ENCODE measurements around the gene UTF1.

The UTF1 gene, protein sequence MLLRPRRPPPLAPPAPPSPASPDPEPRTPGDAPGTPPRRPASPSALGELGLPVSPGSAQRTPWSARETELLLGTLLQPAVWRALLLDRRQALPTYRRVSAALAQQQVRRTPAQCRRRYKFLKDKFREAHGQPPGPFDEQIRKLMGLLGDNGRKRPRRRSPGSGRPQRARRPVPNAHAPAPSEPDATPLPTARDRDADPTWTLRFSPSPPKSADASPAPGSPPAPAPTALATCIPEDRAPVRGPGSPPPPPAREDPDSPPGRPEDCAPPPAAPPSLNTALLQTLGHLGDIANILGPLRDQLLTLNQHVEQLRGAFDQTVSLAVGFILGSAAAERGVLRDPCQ

DNA sequence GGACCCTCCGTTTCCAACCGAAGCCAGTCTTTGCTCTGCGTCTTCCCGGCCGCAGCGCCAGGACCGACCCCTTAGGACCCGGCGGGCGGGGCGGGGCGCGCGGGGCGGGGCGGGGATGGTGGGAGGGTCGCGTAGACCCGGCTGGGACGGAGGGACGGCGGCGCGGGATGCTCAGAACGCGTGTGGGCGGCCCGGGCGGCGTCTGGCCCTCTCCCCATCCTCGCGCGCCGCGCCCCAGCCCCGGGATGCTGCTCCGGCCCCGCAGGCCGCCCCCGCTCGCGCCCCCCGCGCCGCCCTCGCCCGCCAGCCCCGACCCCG is at the start of gene UTF1:
Gene UTF1, plus strand, starts transcription at position 174 of the 318 bp plus-strand sequence. Its CDS starts 72 bp downstream, at position 246.
- no peak for DNase-seq

GRCh38 chr10:133180965-133181639 is 48.9 kb upstream of the UTF1 start:
- no peak for DNase-seq

DNA sequence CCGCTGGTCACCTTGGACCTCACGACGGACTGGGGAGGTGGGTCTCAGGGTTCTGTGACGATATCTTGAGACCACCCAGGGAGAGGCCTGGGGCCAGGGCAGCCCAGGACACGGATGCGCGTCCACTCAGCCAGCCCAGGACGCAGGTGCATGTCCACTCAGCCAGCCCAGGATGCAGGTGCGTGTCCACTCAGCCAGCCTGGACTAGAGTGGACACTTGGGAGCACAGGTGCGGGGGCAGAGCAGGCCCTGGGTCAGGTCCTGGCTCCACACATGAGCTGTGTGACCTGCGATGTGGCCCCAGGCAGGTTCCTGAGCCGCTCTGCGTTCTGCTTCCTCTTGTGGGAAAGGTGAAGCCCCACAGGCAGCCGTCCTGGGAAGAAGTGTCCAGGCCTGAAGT is 47.8 kb upstream of the UTF1 start:
- no peak for DNase-seq

GRCh38 chr10:133182791-133183645 is 47.0 kb upstream of the UTF1 start:
- no peak for DNase-seq

- DNase-seq: no peak
These were observed 46.2 kb upstream of the UTF1 start for GRCh38 chr10:133183646-133184378.

GRCh38 chr10:133184591-133185244 is 45.3 kb upstream of the UTF1 start:
- no peak for DNase-seq

DNA sequence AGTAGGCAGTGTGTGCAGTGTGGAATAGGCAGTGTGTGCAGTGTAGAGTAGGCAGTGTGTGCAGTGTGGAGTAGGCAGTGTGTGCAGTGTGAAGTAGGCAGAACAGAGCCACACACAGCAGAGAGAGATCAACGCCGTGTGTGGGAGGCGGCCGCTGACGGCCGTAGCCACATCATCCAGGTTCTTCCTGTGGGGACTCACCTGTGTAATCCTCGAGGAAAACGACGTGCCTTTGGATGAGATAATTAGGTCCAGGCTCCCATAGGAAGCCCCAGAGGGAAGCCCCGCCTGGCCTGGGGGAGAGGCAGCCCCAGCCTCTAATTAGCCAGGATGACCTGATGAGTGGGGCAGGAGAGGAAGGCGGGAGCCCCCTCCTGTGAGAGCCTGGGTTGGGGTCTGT is 44.6 kb upstream of the UTF1 start:
- no peak for DNase-seq

GRCh38 chr10:133185916-133186315 is 44.1 kb upstream of the UTF1 start:
- DNase-seq: no peak

- no peak for DNase-seq
These were observed 43.5 kb upstream of the UTF1 start for GRCh38 chr10:133186416-133187090.

DNA sequence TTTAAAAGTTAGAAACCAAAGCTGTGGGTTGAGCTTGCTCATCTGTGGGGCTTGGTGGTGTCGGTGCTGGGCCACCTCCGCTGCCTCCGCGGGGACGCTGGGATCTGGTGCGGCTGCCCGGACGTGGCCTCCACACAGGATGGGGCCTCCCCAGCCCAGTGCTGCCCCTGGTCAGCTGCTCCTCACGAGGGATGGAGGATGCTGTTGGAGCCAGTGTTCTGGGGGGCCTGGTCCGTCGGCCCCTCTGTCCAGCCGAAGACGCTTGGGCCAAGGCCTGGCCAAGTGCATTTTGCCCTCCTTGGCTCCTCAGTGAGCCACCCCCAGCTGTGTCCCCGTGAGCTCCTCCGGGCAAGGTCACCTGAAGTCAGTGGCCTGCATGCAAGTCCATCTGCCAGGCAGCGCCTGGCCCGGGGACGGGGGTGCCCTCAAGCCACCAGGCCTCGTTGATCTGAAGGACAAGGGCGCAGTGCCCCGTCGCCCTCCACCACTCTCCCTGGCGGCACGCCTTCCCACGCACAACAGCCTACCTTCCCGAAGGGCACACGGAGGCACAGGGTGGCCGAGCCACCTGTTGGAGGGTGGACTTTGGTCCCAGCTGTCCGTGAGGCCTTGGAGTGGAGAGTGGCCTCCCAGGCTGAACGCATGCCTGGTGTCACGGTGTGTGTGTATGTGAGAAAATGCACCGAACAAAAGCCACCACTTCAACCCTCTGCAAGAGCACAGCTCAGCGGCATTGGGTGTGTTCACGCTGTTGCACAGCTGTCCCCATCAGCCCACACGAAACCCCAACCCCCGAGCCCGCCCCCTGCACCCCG is 42.7 kb upstream of the UTF1 start:
- no peak for DNase-seq

DNA sequence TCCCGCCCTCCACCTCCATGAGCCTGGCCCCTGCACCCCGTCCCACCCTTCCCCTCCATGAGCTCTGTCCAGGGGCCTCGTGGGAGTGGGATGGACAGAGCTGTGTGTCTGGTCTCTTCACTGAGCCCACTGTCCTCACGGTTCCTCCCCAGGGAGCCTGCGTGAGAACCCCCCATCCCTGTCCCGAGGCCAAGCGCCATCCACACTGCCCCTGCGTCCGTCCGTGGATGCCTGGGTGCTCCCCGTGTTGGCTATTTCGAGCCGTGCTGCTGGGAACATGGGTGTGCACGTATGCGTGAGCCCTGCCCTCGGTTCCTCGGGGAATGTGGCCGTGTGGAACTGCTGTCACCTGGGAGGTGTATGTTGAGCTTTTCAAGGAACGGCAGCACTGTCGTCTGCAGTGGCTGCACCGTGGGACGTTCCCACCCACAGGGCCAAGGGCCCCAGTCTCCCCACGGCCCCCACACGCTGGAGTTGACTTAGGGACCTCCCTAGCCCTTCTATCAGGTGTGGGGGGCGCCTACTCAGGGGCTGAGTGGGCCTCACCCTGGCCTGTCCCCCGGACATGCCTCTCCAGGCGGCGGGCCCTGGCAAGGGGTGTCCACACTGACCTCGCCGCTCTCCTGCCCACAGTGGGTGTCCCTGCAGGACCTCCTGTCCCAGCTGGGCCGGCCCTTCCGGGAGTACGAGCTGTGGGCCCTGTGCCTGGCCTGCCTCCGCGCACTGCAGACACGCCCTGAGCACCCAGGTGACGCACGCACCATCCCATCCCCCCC is 41.9 kb upstream of the UTF1 start:
- DNase-seq: no peak

- DNase-seq: no peak
These were observed 40.8 kb upstream of the UTF1 start for GRCh38 chr10:133189256-133189655.

DNA sequence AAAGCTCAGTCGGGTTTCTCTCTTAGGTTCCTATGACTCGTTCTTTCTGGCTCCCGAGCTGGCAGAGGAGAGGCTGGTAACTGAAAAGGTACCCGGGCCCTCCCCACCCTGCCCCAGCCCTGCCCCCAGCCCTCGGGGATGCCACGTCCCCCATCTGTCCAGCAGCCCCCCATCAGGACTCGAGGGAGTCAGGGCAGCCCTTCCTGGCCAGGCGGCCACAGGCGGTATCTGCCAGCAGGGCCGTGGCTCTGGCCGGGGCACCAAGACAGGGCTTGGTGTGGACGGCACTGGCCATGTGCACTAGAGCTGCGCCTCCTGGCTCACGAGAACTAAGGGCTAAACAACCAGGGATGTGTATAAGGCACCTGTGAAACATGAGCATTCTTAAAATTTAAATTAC is 40.3 kb upstream of the UTF1 start:
- DNase-seq: no peak

GRCh38 chr10:133190225-133190624 is 39.8 kb upstream of the UTF1 start:
- DNase-seq: no peak

GRCh38 chr10:133191651-133192050 is 38.4 kb upstream of the UTF1 start:
- DNase-seq: no peak

DNA sequence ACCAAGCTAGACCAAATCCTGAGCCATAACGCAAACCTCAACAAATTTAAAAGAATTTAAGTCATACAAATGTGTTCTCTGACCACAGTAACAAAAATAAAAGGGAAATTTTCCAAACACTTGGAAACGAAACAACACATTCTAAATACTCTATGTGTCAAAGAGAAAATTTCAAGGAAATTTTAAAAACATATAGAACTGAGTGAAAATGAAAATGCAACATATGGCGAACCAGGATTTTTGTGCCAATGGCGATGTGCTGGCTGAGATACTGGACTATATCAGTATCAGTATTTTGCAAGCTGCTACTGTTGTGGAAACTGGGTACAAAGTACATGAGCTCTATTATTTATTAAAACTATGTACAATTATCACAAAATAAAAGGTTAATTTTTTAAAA is 35.9 kb upstream of the UTF1 start:
- DNase-seq: no peak

GRCh38 chr10:133195096-133195495 is 34.9 kb upstream of the UTF1 start:
- no peak for DNase-seq

- no peak for DNase-seq
These were observed 34.4 kb upstream of the UTF1 start for GRCh38 chr10:133195611-133196010.

DNA sequence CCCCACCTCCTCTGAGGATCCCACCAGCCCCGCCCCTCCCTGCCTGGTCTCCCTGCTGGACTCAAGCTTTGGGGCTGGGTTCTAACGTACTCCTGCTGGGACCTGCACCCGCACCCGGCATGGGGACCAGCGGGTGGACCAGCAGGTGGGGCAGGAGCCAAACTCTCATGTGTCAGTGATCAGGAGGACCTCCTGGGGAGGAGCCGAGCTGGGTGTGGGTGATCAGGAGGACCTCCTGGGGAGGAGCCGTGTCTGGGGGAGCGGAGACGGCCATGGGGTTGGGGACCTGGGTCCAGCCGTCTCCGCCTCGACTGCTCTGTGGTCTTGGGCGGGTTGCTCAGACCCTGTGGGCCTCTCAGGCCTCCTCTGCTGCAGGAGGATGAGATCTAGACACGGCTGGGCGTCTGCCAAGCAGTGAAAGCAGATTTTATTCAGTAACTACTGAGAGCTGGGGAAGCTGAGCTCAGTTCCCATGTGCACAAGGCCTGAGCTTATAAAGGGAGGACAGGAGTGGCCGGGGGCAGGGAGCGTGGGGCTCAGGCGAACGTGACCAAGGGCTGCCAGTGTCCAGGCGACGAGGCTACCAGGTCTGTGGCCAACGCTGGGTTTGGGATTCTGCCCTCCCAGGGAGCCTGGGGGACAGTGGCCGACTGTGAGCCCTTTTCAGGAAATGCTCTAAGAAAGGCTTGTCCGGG is 33.6 kb upstream of the UTF1 start:
- no peak for DNase-seq

Measured in NCI-H446 treated with DMSO at 0.1 percent for 48 hours (cell line).